HG02943 (cell line): Measurements from ENCODE around the gene RPL7A.

Source experiments
- ATAC-seq: cut with Tn5 transposase; IDR thresholded peaks from one replicate; pipeline ENCODE4 v1.9.1; 2021; ENCODE audit warnings: mild to moderate bottlenecking, low read depth, moderate library complexity; ENCODE audit not compliant: unreplicated experiment

Gene RPL7A

GRCh38 chr9:133346021-133346785 is 1.8 kb upstream of the RPL7A start:
- no peak for ATAC-seq

GRCh38 chr9:133347515-133347984 is 468 bp upstream of the RPL7A start:
- ATAC-seq = peak; percentile 29

GRCh38 chr9:133348718-133349573 is 928 bp downstream of the RPL7A start:
- no peak for ATAC-seq

- ATAC-seq = no peak
Observed at GRCh38 chr9:133349965-133350616, 2.1 kb downstream of the RPL7A start.

GRCh38 chr9:133351526-133351907 is 3.5 kb downstream of the RPL7A start:
- ATAC-seq = no peak

GRCh38 chr9:133351908-133352634 is 4.1 kb downstream of the RPL7A start:
- ATAC-seq = no peak

- ATAC-seq = no peak
Observed at GRCh38 chr9:133352635-133353340, 4.8 kb downstream of the RPL7A start.

GRCh38 chr9:133353548-133353947 is 5.5 kb downstream of the RPL7A start:
- ATAC-seq = no peak

- ATAC-seq = no peak
Observed at GRCh38 chr9:133354766-133355165, 6.7 kb downstream of the RPL7A start.

- peak; percentile 20 for ATAC-seq
Observed at GRCh38 chr9:133355881-133356357, 7.9 kb downstream of the RPL7A start.

- ATAC-seq = peak; percentile 53
Observed at GRCh38 chr9:133356391-133357091, 8.5 kb downstream of the RPL7A start, which contains the start of the genes SURF1 and SURF2. SURF1 (minus strand) TSS chr9:133356487; CDS start chr9:133356453, 34 bp downstream. SURF2 (plus strand) TSS chr9:133356550; CDS start chr9:133356593, 43 bp downstream.

- ATAC-seq = no peak
Observed at GRCh38 chr9:133357656-133358055, 9.6 kb downstream of the RPL7A start.

- no peak for ATAC-seq
Observed at GRCh38 chr9:133359399-133360175, 11.6 kb downstream of the RPL7A start.

GRCh38 chr9:133360400-133361393 is 12.7 kb downstream of the RPL7A start:
- no peak for ATAC-seq

GRCh38 chr9:133361507-133362092 is 13.6 kb downstream of the RPL7A start:
- no peak for ATAC-seq

GRCh38 chr9:133362359-133363044 is 14.5 kb downstream of the RPL7A start:
- no peak for ATAC-seq
